ENCODE measurements around the gene BACH2.

The BACH2 gene

GRCh38 chr6:90250405-90250804 lies 46.2 kb downstream of the BACH2 start:
- Histone ChIP-seq H3K4me3 (ENCODE audit: low read length) (no peak overlapping the region), H3K4me1 (ENCODE audit: control insufficient read depth, low read length) (peaks cover 55% of the 10 kb centered on the region), H3F3A (ENCODE audit: control insufficient read depth, insufficient read depth) (peaks cover 86% of the 10 kb centered on the region), H3K27me3 (ENCODE audit: control insufficient read depth, low read length) (no peaks in the 10 kb centered on the region), H4K20me1 (ENCODE audit: control insufficient read depth, insufficient read depth, low read depth, low read length) (peaks cover 45% of the 10 kb centered on the region), H3K4me2 (ENCODE audit: low read length) (no peak overlapping the region), H3K9me2 (replicated peaks; ENCODE audit: control insufficient read depth, low read length) (no peaks in the 10 kb centered on the region), H3K36me3 (ENCODE audit: control insufficient read depth, low read length) (peaks cover 95% of the 10 kb centered on the region), H3K9me3 (ENCODE audit: control insufficient read depth, insufficient read depth, low read length) (no peaks in the 10 kb centered on the region), H3K79me2 (ENCODE audit: control insufficient read depth, low read length) (peaks cover 100% of the 10 kb centered on the region), H3K27ac (ENCODE audit: low read depth, low read length) (no peak overlapping the region; the same call in 1 of the 2 replicates)
- TF ChIP-seq CTCF (IDR thresholded peaks at IDR 0.05; ENCODE audit: low read depth, low read length, poor library complexity, severe bottlenecking) (no peak), EZH2phosphoT487 (IDR thresholded peaks at IDR 0.05; ENCODE audit: borderline replicate concordance, low read length) (no peak)

GRCh38 chr6:90249458-90249857 lies 47.2 kb downstream of the BACH2 start:
- Histone ChIP-seq H3K27me3 (ENCODE audit: control insufficient read depth, low read length) (no peaks in the 10 kb centered on the region), H3K36me3 (ENCODE audit: control insufficient read depth, low read length) (peaks cover 96% of the 10 kb centered on the region), H3K27ac (ENCODE audit: low read depth, low read length) (no peak overlapping the region), H3K4me1 (ENCODE audit: control insufficient read depth, low read length) (peaks cover 54% of the 10 kb centered on the region), H3K9me3 (ENCODE audit: control insufficient read depth, insufficient read depth, low read length) (no peaks in the 10 kb centered on the region), H3F3A (ENCODE audit: control insufficient read depth, insufficient read depth) (peaks cover 82% of the 10 kb centered on the region), H3K79me2 (ENCODE audit: control insufficient read depth, low read length) (peaks cover 100% of the 10 kb centered on the region), H3K9me2 (replicated peaks; ENCODE audit: control insufficient read depth, low read length) (no peaks in the 10 kb centered on the region), H3K4me3 (ENCODE audit: low read length) (no peak overlapping the region), H3K4me2 (ENCODE audit: low read length) (no peak overlapping the region), H4K20me1 (ENCODE audit: control insufficient read depth, insufficient read depth, low read depth, low read length) (peaks cover 37% of the 10 kb centered on the region)
- TF ChIP-seq CTCF (IDR thresholded peaks at IDR 0.05; ENCODE audit: low read depth, low read length, poor library complexity, severe bottlenecking): no peak
- no peak for TF ChIP-seq EZH2phosphoT487 (IDR thresholded peaks at IDR 0.05; ENCODE audit: borderline replicate concordance, low read length)

- H3K27me3 ChIP-seq (ENCODE audit: control insufficient read depth, low read length): no peaks in the 10 kb centered on the region
- peaks cover 37% of the 10 kb centered on the region for H4K20me1 ChIP-seq (ENCODE audit: control insufficient read depth, insufficient read depth, low read depth, low read length)
- TF ChIP-seq EZH2phosphoT487 (IDR thresholded peaks at IDR 0.05; ENCODE audit: borderline replicate concordance, low read length) (no peak), CTCF (IDR thresholded peaks at IDR 0.05; ENCODE audit: low read depth, low read length, poor library complexity, severe bottlenecking) (no peak)
- peaks cover 100% of the 10 kb centered on the region for H3K79me2 ChIP-seq (ENCODE audit: control insufficient read depth, low read length)
- H3F3A ChIP-seq (ENCODE audit: control insufficient read depth, insufficient read depth): peaks cover 81% of the 10 kb centered on the region
- no peaks in the 10 kb centered on the region for H3K9me2 ChIP-seq (replicated peaks; ENCODE audit: control insufficient read depth, low read length)
- no peak overlapping the region for H3K4me3 ChIP-seq (ENCODE audit: low read length)
- peaks cover 99% of the 10 kb centered on the region for H3K36me3 ChIP-seq (ENCODE audit: control insufficient read depth, low read length)
- H3K4me2 ChIP-seq (ENCODE audit: low read length): no peak overlapping the region
- no peaks in the 10 kb centered on the region for H3K9me3 ChIP-seq (ENCODE audit: control insufficient read depth, insufficient read depth, low read length)
- no peak overlapping the region for H3K27ac ChIP-seq (ENCODE audit: low read depth, low read length)
- peaks cover 54% of the 10 kb centered on the region for H3K4me1 ChIP-seq (ENCODE audit: control insufficient read depth, low read length)
These were observed 47.6 kb downstream of the BACH2 start for GRCh38 chr6:90249034-90249433.
